Kidney (tissue), 14 donors: ENCODE measurements around the gene ARHGEF26. TPM values are rescaled to one million over a fixed set of nuclear protein-coding genes. Genes with fewer than 3 reads are reported as not detected.

Source experiments
- DNase-seq, 5 donors: peaks; one replicate each; pipeline ENCODE4 v3.0.0-alpha.2; 2013 to 2020
- FAIRE-seq: peaks from 2 replicates; lab custom pipeline; 2012; peaks lifted over from hg19 to GRCh38; lab: Jason Lieb, UNC
- H3K27ac ChIP-seq, 2 donors: one replicate each; pipeline ENCODE4 v1.7.0; 2013; ENCODE audit warnings: low read depth in 2 of 2, low read length in 2 of 2, inconsistent platforms in 1 of 2
- H3K27me3 ChIP-seq: one replicate; pipeline ENCODE4 v1.7.1; 2013; ENCODE audit warnings: low read length, inconsistent platforms; ENCODE audit not compliant: control insufficient read depth, insufficient read depth
- H3K36me3 ChIP-seq, 3 donors: one replicate each; pipeline versions ENCODE4 v1.7.0 to v1.7.1; 2013; ENCODE audit warnings: low read length in 3 of 3, control low read depth in 1 of 3, inconsistent platforms in 1 of 3; ENCODE audit not compliant: insufficient read depth in 3 of 3, control insufficient read depth in 2 of 3
- H3K4me1 ChIP-seq, 3 donors: one replicate each; pipeline versions ENCODE4 v1.7.0 to v1.7.1; 2013; ENCODE audit warnings: low read length in 3 of 3, inconsistent platforms in 1 of 3, low read depth in 1 of 3; ENCODE audit not compliant: control insufficient read depth in 2 of 3, insufficient read depth in 2 of 3
- H3K4me3 ChIP-seq, 3 donors: one replicate each; pipeline versions ENCODE4 v1.7.0 to v1.8.1; 2013; ENCODE audit warnings: low read length in 3 of 3, control low read depth in 1 of 3, inconsistent platforms in 1 of 3
- H3K9ac ChIP-seq, 3 donors: one replicate each; pipeline versions ENCODE4 v1.7.0 to v1.7.1; 2013; ENCODE audit warnings: low read length in 3 of 3, control low read depth in 1 of 3, inconsistent platforms in 1 of 3
- H3K9me3 ChIP-seq, 3 donors: one replicate each; pipeline versions ENCODE4 v1.7.0 to v1.7.1; 2013; ENCODE audit warnings: low read length in 3 of 3, control low read depth in 1 of 3, inconsistent platforms in 1 of 3; ENCODE audit not compliant: control insufficient read depth in 2 of 3, insufficient read depth in 1 of 3
- CTCF ChIP-seq: IDR thresholded peaks from 3 replicates; pipeline ENCODE4 v1.5.1; 2012; ENCODE audit warnings: mild to moderate bottlenecking, moderate library complexity, borderline replicate concordance; ENCODE audit not compliant: insufficient read depth; ENCODE audit errors: extremely low read depth
- intact Hi-C: fragments of 100-400 bp; cut with DNase I; formaldehyde crosslinking; loops from one replicate; pipeline ENCODE4 v1.11.1; 2022
- polyA plus RNA-seq: library from polyadenylated mRNA; stranded (reverse); fragments of 350-450 nt; fragmentation: Illumina TruSeq; extraction: RNeasy Lipid Tissue Mini Kit (QIAGEN cat#74804); gene quantifications from one replicate; pipeline ENCODE4 v1.2.3, GENCODE V29; 2014; ENCODE audit warnings: low read depth, low replicate concordance; ENCODE audit not compliant: insufficient read depth
- total RNA-seq: library from RNA; stranded (reverse); fragmentation: NEBNext Ultra II Directional; extraction: Animal tissue kit (Norgen Biotek cat#: 25700); gene quantifications from one replicate; pipeline ENCODE4 v1.2.1, GENCODE V29; 2021
- donor health status: control.
- donor health status: control.
- donor health status: control.
- donor health status: control.
- donor health status: control.
- donor health status: DM: yes; HTN: yes; CAD: no.
- donor health status: Normal renal cell carcinoma (clear cell type).

The ARHGEF26 gene
- total and polyA plus RNA-seq, 2 donors from 2014 or later = 3.9 to 4.8 TPM

DNA sequence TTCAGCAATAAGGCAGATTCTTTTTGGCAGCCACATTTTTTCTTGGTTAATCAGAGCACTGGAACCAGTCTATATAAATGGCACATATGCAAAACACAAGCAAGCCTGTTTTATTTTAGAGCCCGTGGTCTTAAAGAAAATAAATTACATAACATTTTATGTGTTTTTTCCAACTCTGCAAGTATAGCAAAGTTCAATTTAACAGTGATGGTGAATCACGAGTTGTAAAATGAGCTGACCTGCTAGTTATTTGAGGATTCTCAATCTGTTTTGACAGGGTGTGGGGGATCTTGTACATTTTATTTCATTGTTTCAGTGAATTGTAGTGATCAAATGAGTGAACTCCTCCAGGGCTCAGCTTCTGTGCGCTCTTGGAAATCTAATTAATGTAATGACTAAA lies 2.7 kb downstream of the ARHGEF26 start:
- Histone ChIP-seq H3K36me3 (no peaks in the 10 kb centered on the region), H3K4me1 (no peaks in the 10 kb centered on the region), H3K4me3 (peak overlapping the region in 2 of 3 donors; percentile 74 to 76), H3K27ac (no peak overlapping the region), H3K9ac (no peak overlapping the region), H3K9me3 (no peaks in the 10 kb centered on the region), H3K27me3 (no peaks in the 10 kb centered on the region)
- DNase-seq = peak in 2 of 5 donors; percentile 9 to 18
- no peak for TF ChIP-seq CTCF
- intact Hi-C loops = no loop called here
- no peak for FAIRE-seq

DNA sequence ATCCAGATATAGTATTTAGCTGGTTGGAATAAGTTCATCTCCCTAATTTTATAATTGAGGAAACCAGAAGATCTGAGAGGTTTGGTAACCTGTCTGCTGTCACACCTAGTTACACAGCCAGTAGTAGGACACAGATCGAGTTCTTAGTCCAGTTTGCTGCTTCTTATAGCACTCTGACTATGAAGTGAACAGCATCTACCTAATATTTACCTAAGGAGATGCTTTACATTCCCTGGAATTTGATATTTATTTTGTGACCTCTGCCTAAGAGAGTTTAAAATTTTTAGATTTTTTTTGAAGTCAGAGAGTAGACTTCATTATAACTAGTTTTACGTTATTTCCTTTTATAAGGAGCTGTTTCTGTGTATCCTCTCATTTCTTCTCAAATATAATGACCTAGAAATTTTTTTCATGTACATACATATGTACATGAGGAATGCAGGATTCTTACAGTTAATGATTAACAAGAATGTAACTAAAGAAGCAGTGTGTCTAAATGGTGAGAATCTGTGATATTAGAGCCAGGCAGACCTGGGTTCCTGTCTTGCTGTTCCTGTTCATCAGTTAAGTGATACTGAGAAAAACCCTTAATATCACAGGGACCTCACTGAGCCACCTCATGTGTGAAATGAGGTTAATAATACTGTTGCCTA lies 4.3 kb downstream of the ARHGEF26 start:
- H3K4me3 ChIP-seq = no peak overlapping the region
- no peak for FAIRE-seq

GRCh38 chr3:154126651-154127050 lies 5.5 kb downstream of the ARHGEF26 start:
- no peak for TF ChIP-seq CTCF
- Histone ChIP-seq H3K36me3 (no peaks in the 10 kb centered on the region), H3K27ac (no peak overlapping the region), H3K9ac (no peak overlapping the region), H3K4me1 (no peaks in the 10 kb centered on the region), H3K9me3 (no peaks in the 10 kb centered on the region), H3K27me3 (no peaks in the 10 kb centered on the region), H3K4me3 (no peak overlapping the region)
- intact Hi-C loops = no loop called here
- no peak for DNase-seq
- no peak for FAIRE-seq

More for the DNA sequence above, 4.3 kb downstream of the ARHGEF26 start:
- Histone ChIP-seq H3K27ac (no peak overlapping the region), H3K9ac (no peak overlapping the region), H3K4me1 (no peaks in the 10 kb centered on the region), H3K27me3 (no peaks in the 10 kb centered on the region), H3K9me3 (no peaks in the 10 kb centered on the region), H3K36me3 (no peaks in the 10 kb centered on the region)
- TF ChIP-seq CTCF = no peak
- intact Hi-C loops = no loop called here
- DNase-seq = peak in 2 of 5 donors; percentile 13 to 15

GRCh38 chr3:154129625-154130024 lies 8.4 kb downstream of the ARHGEF26 start:
- no peak overlapping the region for H3K9ac ChIP-seq
- no peak overlapping the region for H3K27ac ChIP-seq
- no peaks in the 10 kb centered on the region for H3K36me3 ChIP-seq
- H3K4me3 ChIP-seq = no peak overlapping the region
- no peaks in the 10 kb centered on the region for H3K27me3 ChIP-seq
- FAIRE-seq (no peak), DNase-seq (no peak)
- no peaks in the 10 kb centered on the region for H3K9me3 ChIP-seq
- no peaks in the 10 kb centered on the region for H3K4me1 ChIP-seq
- TF ChIP-seq CTCF = no peak
- intact Hi-C loops = no loop called here
